ENCODE measurements around the gene INAVA.

Gene INAVA

GRCh38 chr1:200877839-200878551, 16.7 kb upstream of the INAVA start:
- DNase-seq (ENCODE audit: low read depth) = no peak

- DNase-seq (ENCODE audit: low read depth) = no peak
Observed at GRCh38 chr1:200880212-200880611, 14.5 kb upstream of the INAVA start.

GRCh38 chr1:200883118-200883517, 11.6 kb upstream of the INAVA start:
- no peak for DNase-seq (ENCODE audit: low read depth)

- no peak for DNase-seq (ENCODE audit: low read depth)
Observed at GRCh38 chr1:200885623-200886402, 8.9 kb upstream of the INAVA start.

GRCh38 chr1:200886594-200886993, 8.1 kb upstream of the INAVA start:
- no peak for DNase-seq (ENCODE audit: low read depth)

- DNase-seq (ENCODE audit: low read depth) = no peak
Observed at GRCh38 chr1:200887036-200887435, 7.7 kb upstream of the INAVA start.

- DNase-seq (ENCODE audit: low read depth) = no peak
Observed at GRCh38 chr1:200887772-200888348, 6.8 kb upstream of the INAVA start.

GRCh38 chr1:200888349-200888838, 6.3 kb upstream of the INAVA start:
- DNase-seq (ENCODE audit: low read depth) = no peak

- no peak for DNase-seq (ENCODE audit: low read depth)
Observed at GRCh38 chr1:200889571-200889970, 5.1 kb upstream of the INAVA start.

GRCh38 chr1:200890027-200890426, 4.7 kb upstream of the INAVA start:
- no peak for DNase-seq (ENCODE audit: low read depth)

- no peak for DNase-seq (ENCODE audit: low read depth)
Observed at GRCh38 chr1:200890818-200891773, 3.6 kb upstream of the INAVA start.

GRCh38 chr1:200891774-200892157, 2.9 kb upstream of the INAVA start:
- DNase-seq (ENCODE audit: low read depth) = no peak

- DNase-seq (ENCODE audit: low read depth) = no peak
Observed at GRCh38 chr1:200892546-200892945, 2.2 kb upstream of the INAVA start.

GRCh38 chr1:200892958-200893357, 1.7 kb upstream of the INAVA start:
- DNase-seq (ENCODE audit: low read depth) = no peak

GRCh38 chr1:200893411-200893901, 1.2 kb upstream of the INAVA start:
- DNase-seq (ENCODE audit: low read depth) = no peak

GRCh38 chr1:200895443-200895789, 716 bp downstream of the INAVA start:
- DNase-seq (ENCODE audit: low read depth) = no peak

- DNase-seq (ENCODE audit: low read depth) = no peak
Observed at GRCh38 chr1:200895801-200896530, 1.3 kb downstream of the INAVA start.

- DNase-seq (ENCODE audit: low read depth) = no peak
Observed at GRCh38 chr1:200896531-200897196, 2.0 kb downstream of the INAVA start.

- no peak for DNase-seq (ENCODE audit: low read depth)
Observed at GRCh38 chr1:200897259-200897658, 2.6 kb downstream of the INAVA start.

GRCh38 chr1:200899015-200899386, 4.3 kb downstream of the INAVA start:
- no peak for DNase-seq (ENCODE audit: low read depth)
